Measurements from ENCODE around the gene COTL1. TPM values are rescaled to one million over a fixed set of nuclear protein-coding genes. Genes with fewer than 3 reads are reported as not detected.
A peak's percentile ranks its signal among the peaks of the same experiment; 100 is the strongest.

The COTL1 gene
- total and polyA plus RNA-seq, 9 of the 15 experiments (the other 6 are each of a cell fraction or from before 2014, with no cell fraction given), result 27.7 to 185 (median 72.5) TPM

GRCh38 chr16:84546669-84547545, 71.0 kb downstream of the COTL1 start (continued):
- TF ChIP-seq MIER1 (IDR thresholded peaks at IDR 0.05; ENCODE audit: low read depth) (0 out of 2 replicates have a peak, but pooled peaks have one; percentile 45), NR3C1 (CRISPR knock-in tag; IDR thresholded peaks at IDR 0.05) (no peak), YY1 (IDR thresholded peaks at IDR 0.05; ENCODE audit: borderline replicate concordance in 1 of 3, control insufficient read depth in 1 of 3, extremely low read depth in 1 of 3, insufficient read depth in 3 of 3, insufficient read length in 1 of 3, insufficient replicate concordance in 2 of 3, low read depth in 1 of 3, low read length in 2 of 3) (no peak)

GRCh38 chr16:84545114-84545737, 72.7 kb downstream of the COTL1 start:
- ChIA-PET CTCF (ENCODE audit: low intra/inter-chr PET ratio) (no interaction called here), POLR2A (interaction anchor here (1.2 to 1.5 kb wide), 2 partner anchors 13 to 24 kb away, joined by 3 read pairs; no protein-coding TSS in a partner anchor)
- H2AFZ ChIP-seq (ENCODE audit: low read depth, low read length), result no peak overlapping the region
- no peak overlapping the region for H3K9ac ChIP-seq (ENCODE audit: insufficient read depth in 1 of 2, low read depth in 2 of 2, low read length in 2 of 2)
- H3K79me2 ChIP-seq (ENCODE audit: control insufficient read depth, insufficient read depth, low read length), result no peaks in the 10 kb centered on the region
- no peak for ATAC-seq
- H3K27ac ChIP-seq (ENCODE audit: extremely low read depth, low read depth, low read length), result no peak overlapping the region
- FAIRE-seq, result no peak
- H3K36me3 ChIP-seq (ENCODE audit: control insufficient read depth, insufficient read depth, low read length), result no peaks in the 10 kb centered on the region
- no peaks in the 10 kb centered on the region for H3K9me1 ChIP-seq (ENCODE audit: control insufficient read depth, insufficient read depth, low read length)
- no peak overlapping the region for H3K4me3 ChIP-seq
- intact Hi-C loops (cut with micrococcal nuclease) (no loop called here), in situ Hi-C loops (cut with MboI) (no loop called here)
- peaks cover 32% of the 10 kb centered on the region in 2 experiments for H3K4me1 ChIP-seq (replicated peaks in 1 of 2; ENCODE audit: control insufficient read depth in 2 of 2, insufficient read depth in 2 of 2, low read length in 2 of 2)
- no peak overlapping the region for H3K4me2 ChIP-seq (ENCODE audit: insufficient read depth, low read length)
- 55% methylated on average over 12 of the region's 12 CpGs for WGBS (ENCODE audit: insufficient coverage, low coverage, missing lambda C conversion rate)
- no TSS peak for BruUV-seq (replicated peaks)
- no peaks in the 10 kb centered on the region for H3K9me3 ChIP-seq (replicated peaks; ENCODE audit: control insufficient read depth, insufficient read depth, low read depth, low read length)
- no peak for DNase-seq (ENCODE audit: extremely low read depth in 1 of 4, low spot score in 3 of 4)
- H3K27me3 ChIP-seq (ENCODE audit: control insufficient read depth in 2 of 2, insufficient read depth in 2 of 2, low read length in 2 of 2), result peaks cover 0 to 7% of the 10 kb centered on the region in 2 experiments; a peak in 2 of 5 replicates
- no peaks in the 10 kb centered on the region for H4K20me1 ChIP-seq (replicated peaks; ENCODE audit: control insufficient read depth, insufficient read depth, low read length)
- TF ChIP-seq SMARCC2 (IDR thresholded peaks at IDR 0.05; ENCODE audit: low read depth) (no peak), ZNF398 (CRISPR knock-in tag; IDR thresholded peaks at IDR 0.05) (no peak), ZNF174 (CRISPR knock-in tag; IDR thresholded peaks at IDR 0.05) (no peak), NFE2 (IDR thresholded peaks at IDR 0.05; ENCODE audit: low read depth) (no peak), ZNF76 (CRISPR knock-in tag; IDR thresholded peaks at IDR 0.05; ENCODE audit: borderline replicate concordance) (no peak), GATA2 (CRISPR knock-in tag; IDR thresholded peaks at IDR 0.05) (no peak), RBM25 (IDR thresholded peaks at IDR 0.05; ENCODE audit: low read depth, low read length, severe bottlenecking) (peak; percentile 54), ETS1 (conservative IDR thresholded peaks at IDR 0.05; ENCODE audit: control insufficient read depth, low read depth, low read length) (no peak), HLTF (IDR thresholded peaks at IDR 0.05) (no peak), TFE3 (CRISPR knock-in tag; IDR thresholded peaks at IDR 0.05) (no peak), BHLHE40 (IDR thresholded peaks at IDR 0.05; ENCODE audit: low read length) (no peak)

All from K562 (cell line).